Measurements from ENCODE around the gene PALM2AKAP2. TPM values are rescaled to one million over a fixed set of nuclear protein-coding genes. Genes with fewer than 3 reads are reported as not detected.

The PALM2AKAP2 gene
- polyA plus RNA-seq, 1 donor from 2014 or later: 0.41 TPM

GRCh38 chr9:109797509-109797908 is 17.5 kb downstream of the PALM2AKAP2 start:
- Histone ChIP-seq H2AFZ (ENCODE audit: low read depth, low read length) (no peak overlapping the region), H3K9me3 (ENCODE audit: low read length) (no peaks in the 10 kb centered on the region), H3F3A (ENCODE audit: insufficient read depth, low read length, poor library complexity, severe bottlenecking) (no peaks in the 10 kb centered on the region), H3K9ac (ENCODE audit: low read length) (no peak overlapping the region), H3K79me2 (replicated peaks; ENCODE audit: insufficient read depth, low read length) (no peaks in the 10 kb centered on the region), H3K27me3 (ENCODE audit: insufficient read depth, low read depth, low read length) (no peaks in the 10 kb centered on the region), H3K9me2 (ENCODE audit: insufficient read depth, low read length) (no peaks in the 10 kb centered on the region), H3K4me2 (ENCODE audit: low read length) (no peak overlapping the region), H3K27ac (ENCODE audit: low read length) (no peak overlapping the region), H3K4me3 (ENCODE audit: low read length) (no peak overlapping the region), H4K20me1 (ENCODE audit: insufficient read depth) (no peaks in the 10 kb centered on the region), H3K36me3 (ENCODE audit: insufficient read depth, low read length) (no peaks in the 10 kb centered on the region)
- TF ChIP-seq, protein P1, sequence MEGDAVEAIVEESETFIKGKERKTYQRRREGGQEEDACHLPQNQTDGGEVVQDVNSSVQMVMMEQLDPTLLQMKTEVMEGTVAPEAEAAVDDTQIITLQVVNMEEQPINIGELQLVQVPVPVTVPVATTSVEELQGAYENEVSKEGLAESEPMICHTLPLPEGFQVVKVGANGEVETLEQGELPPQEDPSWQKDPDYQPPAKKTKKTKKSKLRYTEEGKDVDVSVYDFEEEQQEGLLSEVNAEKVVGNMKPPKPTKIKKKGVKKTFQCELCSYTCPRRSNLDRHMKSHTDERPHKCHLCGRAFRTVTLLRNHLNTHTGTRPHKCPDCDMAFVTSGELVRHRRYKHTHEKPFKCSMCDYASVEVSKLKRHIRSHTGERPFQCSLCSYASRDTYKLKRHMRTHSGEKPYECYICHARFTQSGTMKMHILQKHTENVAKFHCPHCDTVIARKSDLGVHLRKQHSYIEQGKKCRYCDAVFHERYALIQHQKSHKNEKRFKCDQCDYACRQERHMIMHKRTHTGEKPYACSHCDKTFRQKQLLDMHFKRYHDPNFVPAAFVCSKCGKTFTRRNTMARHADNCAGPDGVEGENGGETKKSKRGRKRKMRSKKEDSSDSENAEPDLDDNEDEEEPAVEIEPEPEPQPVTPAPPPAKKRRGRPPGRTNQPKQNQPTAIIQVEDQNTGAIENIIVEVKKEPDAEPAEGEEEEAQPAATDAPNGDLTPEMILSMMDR (IDR thresholded peaks at IDR 0.05; ENCODE audit: poor library complexity, severe bottlenecking): no peak

GRCh38 chr9:109799141-109799540 is 19.1 kb downstream of the PALM2AKAP2 start:
- no peak overlapping the region for H3K4me2 ChIP-seq (ENCODE audit: low read length)
- H3K79me2 ChIP-seq (replicated peaks; ENCODE audit: insufficient read depth, low read length): no peaks in the 10 kb centered on the region
- H3K27me3 ChIP-seq (ENCODE audit: insufficient read depth, low read depth, low read length): no peaks in the 10 kb centered on the region
- H3K9me2 ChIP-seq (ENCODE audit: insufficient read depth, low read length): no peaks in the 10 kb centered on the region
- no peak overlapping the region for H3K4me3 ChIP-seq (ENCODE audit: low read length)
- H3K36me3 ChIP-seq (ENCODE audit: insufficient read depth, low read length): no peaks in the 10 kb centered on the region
- no peak overlapping the region for H2AFZ ChIP-seq (ENCODE audit: low read depth, low read length)
- no peak overlapping the region for H3K9ac ChIP-seq (ENCODE audit: low read length)
- H3F3A ChIP-seq (ENCODE audit: insufficient read depth, low read length, poor library complexity, severe bottlenecking): no peaks in the 10 kb centered on the region
- H3K9me3 ChIP-seq (ENCODE audit: low read length): no peaks in the 10 kb centered on the region
- H4K20me1 ChIP-seq (ENCODE audit: insufficient read depth): no peaks in the 10 kb centered on the region
- H3K27ac ChIP-seq (ENCODE audit: low read length): no peak overlapping the region
- no peak for TF ChIP-seq MXI1 (conservative IDR thresholded peaks at IDR 0.05; ENCODE audit: poor library complexity, severe bottlenecking)
- no peak for TF ChIP-seq EP300 (conservative IDR thresholded peaks at IDR 0.05; ENCODE audit: poor library complexity, severe bottlenecking)
- TF ChIP-seq TAF1 (IDR thresholded peaks at IDR 0.05; ENCODE audit: low read depth): no peak
- no peak for TF ChIP-seq POLR2AphosphoS5 (IDR thresholded peaks at IDR 0.05)
- no peak for TF ChIP-seq EZH2 (IDR thresholded peaks at IDR 0.05; ENCODE audit: borderline replicate concordance, insufficient read depth, low read length, poor library complexity, severe bottlenecking)
- TF ChIP-seq, protein P2, sequence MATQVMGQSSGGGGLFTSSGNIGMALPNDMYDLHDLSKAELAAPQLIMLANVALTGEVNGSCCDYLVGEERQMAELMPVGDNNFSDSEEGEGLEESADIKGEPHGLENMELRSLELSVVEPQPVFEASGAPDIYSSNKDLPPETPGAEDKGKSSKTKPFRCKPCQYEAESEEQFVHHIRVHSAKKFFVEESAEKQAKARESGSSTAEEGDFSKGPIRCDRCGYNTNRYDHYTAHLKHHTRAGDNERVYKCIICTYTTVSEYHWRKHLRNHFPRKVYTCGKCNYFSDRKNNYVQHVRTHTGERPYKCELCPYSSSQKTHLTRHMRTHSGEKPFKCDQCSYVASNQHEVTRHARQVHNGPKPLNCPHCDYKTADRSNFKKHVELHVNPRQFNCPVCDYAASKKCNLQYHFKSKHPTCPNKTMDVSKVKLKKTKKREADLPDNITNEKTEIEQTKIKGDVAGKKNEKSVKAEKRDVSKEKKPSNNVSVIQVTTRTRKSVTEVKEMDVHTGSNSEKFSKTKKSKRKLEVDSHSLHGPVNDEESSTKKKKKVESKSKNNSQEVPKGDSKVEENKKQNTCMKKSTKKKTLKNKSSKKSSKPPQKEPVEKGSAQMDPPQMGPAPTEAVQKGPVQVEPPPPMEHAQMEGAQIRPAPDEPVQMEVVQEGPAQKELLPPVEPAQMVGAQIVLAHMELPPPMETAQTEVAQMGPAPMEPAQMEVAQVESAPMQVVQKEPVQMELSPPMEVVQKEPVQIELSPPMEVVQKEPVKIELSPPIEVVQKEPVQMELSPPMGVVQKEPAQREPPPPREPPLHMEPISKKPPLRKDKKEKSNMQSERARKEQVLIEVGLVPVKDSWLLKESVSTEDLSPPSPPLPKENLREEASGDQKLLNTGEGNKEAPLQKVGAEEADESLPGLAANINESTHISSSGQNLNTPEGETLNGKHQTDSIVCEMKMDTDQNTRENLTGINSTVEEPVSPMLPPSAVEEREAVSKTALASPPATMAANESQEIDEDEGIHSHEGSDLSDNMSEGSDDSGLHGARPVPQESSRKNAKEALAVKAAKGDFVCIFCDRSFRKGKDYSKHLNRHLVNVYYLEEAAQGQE (IDR thresholded peaks at IDR 0.05; ENCODE audit: borderline replicate concordance): no peak
- no peak for TF ChIP-seq RAD21 (conservative IDR thresholded peaks at IDR 0.05)
- TF ChIP-seq SMC3 (conservative IDR thresholded peaks at IDR 0.05; ENCODE audit: poor library complexity): no peak
- TF ChIP-seq, protein P1 (IDR thresholded peaks at IDR 0.05; ENCODE audit: poor library complexity, severe bottlenecking): no peak

Data from neural cell (in vitro differentiated cells).